GM21825 (cell line): ENCODE data around the gene AFMID.
"Not testable (repeated sequence)": the region's sequence is repeated elsewhere in the genome, so short reads cannot be mapped to it uniquely, and the experiment has no call there.

Source experiments
- ATAC-seq: cut with Tn5 transposase; IDR thresholded peaks from one replicate; pipeline ENCODE4 v1.9.1; 2021; ENCODE audit warnings: mild to moderate bottlenecking, moderate library complexity; ENCODE audit not compliant: unreplicated experiment

AFMID gene

DNA sequence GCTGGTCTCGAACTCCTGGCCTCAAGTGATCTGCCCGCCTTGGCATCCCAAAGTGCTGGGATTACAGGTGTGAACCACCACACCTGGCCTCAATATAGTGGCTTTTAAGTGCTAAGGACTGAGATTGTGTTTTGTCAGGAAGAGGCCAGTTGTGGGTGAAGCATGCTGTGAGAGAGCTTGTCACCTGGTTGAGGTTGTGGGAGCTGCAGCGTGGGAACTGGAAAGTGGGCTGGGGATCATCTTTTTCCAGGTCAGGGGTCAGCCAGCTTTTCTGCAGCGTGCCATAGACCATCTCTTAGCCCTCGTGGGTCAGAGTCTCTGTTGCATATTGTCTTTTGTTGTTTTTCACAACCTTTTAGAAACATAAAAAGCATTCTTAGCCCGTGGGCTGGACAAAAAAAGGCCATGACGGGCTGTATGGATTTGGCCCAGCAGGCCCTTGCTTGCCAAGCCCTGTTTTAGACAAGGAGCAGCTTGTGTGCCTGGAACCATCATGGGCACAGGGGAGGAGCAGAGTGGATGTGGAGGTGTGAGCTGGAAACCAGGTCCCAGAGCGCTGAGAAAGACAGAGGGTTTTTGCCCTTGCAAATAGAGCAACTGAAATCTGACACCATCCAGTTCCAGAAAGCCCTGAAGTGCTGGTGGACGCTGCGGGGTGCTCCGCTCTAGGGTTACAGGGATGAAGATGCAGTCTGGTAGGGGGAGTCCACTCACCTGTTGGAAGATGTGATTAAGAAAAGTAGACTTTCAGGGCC lies 32.4 kb downstream of the AFMID start:
- no peak for ATAC-seq

DNA sequence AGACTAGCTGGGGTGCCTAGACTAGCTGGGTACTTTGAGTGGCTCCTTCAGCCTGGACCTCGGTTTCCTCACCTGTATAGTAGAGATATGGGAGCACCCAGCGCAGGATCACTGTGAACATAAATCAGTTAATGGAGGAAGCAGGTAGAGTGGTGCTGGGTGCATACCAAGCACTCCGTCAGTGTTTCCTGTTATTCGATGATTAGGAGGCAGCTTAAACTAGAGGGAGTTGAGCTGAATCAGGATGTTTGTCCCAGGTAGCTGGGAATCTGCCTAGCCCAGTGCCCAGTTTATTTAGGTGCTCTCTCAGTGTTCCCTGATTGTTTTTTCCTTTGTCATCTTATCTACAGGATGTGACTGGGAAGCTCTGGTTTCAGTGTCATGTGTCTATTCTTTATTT lies 35.9 kb downstream of the AFMID start:
- ATAC-seq, result no peak

DNA sequence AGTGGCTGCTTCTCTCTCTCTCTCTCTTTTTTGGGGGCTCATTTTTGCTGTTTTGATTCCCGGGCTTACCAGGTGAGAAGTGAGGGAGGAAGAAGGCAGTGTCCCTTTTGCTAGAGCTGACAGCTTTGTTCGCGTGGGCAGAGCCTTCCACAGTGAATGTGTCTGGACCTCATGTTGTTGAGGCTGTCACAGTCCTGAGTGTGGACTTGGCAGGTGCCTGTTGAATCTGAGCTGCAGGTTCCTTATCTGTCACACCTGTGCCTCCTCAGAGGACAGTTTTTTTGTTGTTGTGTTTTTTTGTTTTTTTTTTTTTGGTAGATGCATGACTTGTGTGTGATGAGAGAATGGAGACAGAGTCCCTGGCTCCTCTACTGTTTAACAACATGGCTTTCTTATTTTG lies 36.6 kb downstream of the AFMID start:
- ATAC-seq, result no peak

DNA sequence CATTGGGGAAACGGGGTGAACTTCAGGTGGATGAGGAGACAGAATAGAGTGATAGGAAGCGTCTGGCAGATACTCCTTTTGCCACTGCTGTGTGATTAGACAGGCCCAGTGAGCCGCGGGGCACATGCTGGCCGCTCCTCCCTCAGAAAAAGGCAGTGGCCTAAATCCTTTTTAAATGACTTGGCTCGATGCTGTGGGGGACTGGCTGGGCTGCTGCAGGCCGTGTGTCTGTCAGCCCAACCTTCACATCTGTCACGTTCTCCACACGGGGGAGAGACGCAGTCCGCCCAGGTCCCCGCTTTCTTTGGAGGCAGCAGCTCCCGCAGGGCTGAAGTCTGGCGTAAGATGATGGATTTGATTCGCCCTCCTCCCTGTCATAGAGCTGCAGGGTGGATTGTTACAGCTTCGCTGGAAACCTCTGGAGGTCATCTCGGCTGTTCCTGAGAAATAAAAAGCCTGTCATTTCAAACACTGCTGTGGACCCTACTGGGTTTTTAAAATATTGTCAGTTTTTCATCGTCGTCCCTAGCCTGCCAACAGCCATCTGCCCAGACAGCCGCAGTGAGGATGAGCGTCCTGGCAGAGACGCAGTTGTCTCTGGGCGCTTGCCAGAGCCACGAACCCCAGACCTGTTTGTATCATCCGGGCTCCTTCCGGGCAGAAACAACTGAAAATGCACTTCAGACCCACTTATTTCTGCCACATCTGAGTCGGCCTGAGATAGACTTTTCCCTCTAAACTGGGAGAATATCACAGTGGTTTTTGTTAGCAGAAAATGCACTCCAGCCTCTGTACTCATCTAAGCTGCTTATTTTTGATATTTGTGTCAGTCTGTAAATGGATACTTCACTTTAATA lies 37.3 kb downstream of the AFMID start:
- no peak for ATAC-seq

DNA sequence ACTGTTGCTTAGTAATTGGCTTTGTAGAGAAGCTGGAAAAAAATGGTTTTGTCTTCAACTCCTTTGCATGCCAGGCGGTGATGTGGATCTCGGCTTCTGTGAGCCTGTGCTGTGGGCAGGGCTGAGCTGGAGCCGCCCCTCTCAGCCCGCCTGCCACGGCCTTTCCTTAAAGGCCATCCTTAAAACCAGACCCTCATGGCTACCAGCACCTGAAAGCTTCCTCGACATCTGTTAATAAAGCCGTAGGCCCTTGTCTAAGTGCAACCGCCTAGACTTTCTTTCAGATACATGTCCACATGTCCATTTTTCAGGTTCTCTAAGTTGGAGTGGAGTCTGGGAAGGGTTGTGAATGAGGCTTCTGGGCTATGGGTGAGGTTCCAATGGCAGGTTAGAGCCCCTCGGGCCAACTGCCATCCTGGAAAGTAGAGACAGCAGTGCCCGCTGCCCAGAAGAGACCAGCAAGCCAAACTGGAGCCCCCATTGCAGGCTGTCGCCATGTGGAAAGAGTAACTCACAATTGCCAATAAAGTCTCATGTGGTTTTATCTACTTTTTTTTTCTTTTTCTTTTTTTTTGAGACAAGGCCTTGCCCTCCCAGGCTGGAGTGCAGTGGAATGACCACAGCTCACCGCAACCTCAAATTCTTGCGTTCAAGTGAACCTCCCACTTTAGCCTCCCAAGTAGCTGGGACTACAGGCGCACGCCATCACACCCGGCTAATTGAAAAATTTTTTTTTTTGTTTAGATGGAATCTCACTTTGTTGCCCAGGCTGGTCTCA lies 38.1 kb downstream of the AFMID start:
- no peak for ATAC-seq

DNA sequence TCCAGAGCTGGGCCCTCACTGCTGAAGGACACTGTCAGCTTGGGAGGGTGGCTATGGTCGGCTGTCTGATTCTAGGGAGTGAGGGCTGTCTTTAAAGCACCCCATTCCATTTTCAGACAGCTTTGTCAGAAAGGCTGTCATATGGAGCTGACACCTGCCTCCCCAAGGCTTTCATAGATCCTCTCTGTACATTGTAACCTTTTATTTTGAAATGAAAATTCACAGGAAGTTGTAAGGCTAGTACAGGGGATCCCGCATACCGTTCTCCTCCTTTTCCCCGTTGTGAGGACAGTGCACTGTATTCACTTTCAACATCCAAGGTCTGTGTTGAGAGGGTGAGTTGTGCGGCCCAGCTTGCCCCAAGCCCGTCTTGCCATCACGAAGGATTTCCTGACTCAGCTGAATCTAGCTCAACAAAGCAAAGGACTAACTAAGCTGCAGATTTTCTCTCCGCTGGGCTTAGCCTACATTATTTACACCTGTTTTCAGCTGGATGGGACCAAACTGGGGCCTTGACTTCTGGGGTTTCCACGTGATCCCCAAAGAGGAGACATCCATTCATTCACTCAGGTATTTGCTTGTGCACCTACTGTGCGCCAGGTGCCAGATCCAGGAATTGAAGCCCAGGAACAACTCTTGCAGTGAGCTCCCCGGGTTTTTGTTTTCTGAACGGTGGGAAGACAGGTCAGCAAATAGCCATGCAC lies 39.0 kb downstream of the AFMID start:
- ATAC-seq, result no peak

DNA sequence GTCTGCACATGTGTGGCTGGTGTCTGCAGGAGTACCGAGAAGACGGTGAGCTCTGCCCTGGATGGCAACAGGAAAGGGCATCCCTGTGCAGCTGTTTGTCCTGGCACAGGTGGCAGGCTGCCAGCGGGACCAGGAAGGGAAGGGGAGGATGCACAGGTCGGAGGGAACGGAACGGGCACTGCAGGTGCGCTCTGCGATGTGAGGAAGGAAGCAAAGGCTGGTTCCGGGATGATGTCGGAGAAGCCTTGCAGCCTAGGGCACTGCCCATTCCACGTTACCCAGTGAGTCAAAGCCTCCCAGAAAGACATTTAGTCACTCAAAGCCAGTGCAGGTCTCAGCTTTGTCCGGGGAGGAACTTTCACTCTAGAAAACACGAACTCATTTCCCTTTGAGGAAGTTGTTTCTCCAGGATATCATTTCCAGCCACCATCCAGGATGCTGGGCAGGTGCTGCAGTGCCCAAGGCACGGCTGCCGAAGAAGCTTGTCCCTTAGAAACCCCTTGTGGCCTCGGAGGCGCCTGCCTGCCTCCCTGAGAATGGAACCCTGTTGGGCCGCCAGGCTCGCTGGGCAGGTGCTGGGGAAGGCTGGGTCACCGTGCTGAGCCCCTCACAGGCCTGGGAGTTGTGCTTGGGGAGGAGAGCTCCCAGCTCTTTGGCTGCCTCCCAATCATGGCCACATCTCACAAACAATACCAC lies 39.7 kb downstream of the AFMID start:
- ATAC-seq, result no peak

DNA sequence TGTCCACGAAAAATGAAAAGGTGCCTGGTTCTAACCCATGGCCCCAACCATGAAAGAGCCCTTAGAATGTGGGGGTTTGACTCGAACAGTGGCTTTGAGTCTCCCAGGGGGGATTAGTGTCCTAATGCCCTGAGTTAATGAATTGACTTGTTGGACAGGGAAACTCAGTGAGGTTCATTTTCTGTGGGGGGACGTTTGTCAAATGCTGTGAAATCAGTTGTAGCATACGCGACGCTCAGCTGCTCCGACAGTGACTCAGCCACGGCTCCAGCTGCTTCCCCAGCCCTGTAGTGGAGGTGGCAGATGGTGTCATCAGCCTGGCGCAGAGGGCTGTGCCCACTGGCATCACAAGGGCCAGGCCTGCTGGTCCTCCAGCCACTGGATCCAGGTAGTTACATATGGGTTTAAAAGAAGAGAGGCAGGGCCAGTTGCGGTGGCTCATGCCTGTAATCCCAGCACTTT lies 40.3 kb downstream of the AFMID start:
- ATAC-seq, result no peak

DNA sequence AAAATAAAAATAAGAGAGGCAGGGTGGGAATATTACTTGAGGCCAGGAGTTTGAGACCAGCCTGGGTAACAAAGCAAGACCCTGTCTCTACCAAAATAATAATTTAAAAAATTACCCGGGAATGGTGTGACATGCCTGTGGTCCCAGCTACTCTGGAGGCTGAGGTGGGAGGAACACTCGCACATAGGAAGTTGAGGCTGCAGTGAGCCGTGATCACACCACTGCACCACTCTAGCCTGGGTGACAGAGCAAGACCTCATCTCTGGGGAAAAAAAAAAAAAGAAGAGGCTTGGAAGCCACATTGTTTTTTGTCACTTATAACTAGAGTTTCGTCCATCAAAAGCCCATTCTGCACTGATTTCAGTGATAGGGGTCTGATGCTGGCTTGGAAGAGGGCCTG lies 41.0 kb downstream of the AFMID start:
- no peak for ATAC-seq

DNA sequence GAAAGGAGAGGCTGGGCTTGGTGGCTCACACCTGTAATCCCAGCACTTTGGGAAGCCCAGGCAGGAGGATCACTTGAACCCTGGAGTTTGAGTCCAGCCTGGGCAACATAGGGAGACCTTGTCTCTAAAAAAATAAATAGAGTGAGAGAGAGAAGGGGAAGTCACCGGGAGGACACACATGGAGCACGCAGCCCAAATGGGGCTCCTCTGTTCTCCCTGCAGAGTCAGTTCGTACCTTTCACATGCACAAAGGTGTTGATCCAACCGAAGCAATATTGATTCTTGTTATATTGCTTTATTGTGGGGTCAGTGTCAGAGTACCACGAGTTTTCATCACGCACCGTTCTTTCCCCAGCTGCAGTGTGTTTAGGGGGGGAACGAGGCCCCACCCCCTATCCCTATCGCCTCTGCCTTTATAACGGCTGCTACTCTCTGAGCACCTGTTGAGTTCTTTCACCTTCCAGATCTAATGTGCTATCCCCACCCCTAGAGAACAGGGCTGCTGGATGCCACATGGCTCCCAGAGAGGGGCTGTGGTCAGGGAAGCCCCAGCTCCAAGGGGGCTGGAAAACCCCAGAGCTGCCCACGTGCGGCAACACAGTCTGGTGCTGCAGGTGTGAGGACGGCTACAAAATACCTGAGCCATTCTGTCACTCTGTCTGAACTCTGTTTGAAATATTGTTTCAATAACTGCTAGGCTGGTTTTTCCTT lies 43.2 kb downstream of the AFMID start:
- ATAC-seq, result no peak

DNA sequence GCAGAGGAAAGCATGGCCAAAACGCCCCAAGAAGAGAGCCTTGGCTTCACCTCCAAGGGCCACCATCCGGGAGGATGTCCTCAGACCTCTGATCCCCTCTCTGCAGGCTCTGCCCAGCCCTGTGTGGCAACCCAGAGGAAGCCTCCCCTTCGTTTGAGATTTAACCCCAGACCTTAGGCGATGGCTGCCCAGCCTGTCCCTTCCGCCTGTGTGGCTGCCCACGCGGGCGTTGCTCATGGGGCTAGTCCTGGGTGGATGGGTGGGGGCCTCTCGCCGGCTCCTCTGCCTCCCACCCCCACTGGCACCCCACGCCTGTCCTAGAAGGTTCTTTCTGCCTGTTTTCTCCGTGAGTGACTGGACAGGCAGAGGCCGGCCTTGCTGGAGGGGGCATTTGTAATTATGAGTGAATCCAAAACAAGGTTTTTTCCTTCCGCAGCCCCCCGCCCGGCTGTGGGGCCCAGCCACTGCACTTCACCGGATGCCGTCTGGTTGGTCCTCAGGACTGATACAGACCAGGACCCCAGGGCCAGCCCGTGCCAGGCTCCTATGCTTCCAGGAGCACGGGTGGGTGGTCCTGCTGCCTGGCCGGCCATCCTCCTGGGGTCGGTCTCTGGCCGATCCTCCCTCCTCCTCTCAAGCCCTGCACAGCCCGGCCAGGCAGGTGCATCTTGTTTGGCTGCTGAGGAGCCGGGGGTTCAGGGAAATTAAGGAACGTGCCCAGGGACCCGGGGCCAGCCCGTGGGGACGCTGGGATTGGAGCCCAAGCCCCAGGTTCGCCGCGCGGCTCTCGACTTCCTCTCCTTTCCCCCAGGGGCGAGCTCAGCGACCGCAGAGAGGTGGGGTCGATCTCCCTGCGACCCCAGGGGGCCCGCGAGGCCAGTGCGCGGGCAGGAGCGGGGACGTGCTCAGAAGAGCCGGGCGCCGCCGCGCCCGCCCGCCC lies 44.1 kb downstream of the AFMID start, which contains the start of gene TMEM235:
Gene TMEM235 (plus strand): TSS at position 636 of the 940 bp plus-strand sequence. CDS start 393 bp downstream, outside the sequence.
- ATAC-seq, result no peak

DNA sequence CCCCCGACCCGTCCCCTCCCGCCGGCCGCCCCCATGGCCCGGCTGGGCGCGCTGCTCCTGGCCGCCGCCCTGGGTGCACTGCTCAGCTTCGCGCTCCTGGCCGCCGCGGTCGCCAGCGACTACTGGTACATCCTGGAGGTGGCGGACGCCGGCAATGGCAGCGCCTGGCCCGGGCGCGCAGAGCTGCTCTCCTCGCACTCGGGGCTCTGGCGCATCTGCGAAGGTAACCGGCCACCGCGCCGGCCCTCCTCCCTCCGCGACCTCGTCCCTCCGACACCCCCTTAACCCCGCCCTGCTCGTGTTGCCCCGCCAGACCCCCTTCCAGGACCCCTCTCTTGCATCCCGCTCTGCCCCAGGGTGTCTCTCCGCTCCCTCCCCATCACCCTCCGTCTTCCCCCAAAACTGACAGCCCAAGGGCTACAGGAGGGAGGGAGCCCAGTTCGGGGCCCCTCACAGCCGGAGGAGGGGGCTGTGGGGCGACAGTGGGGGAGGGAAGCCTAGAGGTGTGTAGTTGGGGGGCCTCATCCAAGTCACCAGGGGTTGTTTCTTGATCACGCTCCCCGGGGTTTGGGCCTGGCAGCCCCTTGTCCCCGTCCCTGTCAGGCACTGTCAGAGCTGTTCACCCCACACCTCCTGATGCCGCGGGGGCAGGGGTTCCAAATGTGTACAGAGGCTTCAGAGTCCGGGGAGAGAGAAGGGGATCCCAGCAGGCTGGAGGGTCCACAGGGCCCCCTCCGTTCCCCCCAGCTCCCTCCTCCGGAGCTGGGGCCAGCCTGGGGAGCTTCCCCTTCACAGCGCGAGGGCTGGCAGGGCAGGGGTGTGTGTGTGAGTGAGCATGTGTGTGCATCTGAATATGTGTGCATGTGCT lies 45.1 kb downstream of the AFMID start:
- no peak for ATAC-seq

DNA sequence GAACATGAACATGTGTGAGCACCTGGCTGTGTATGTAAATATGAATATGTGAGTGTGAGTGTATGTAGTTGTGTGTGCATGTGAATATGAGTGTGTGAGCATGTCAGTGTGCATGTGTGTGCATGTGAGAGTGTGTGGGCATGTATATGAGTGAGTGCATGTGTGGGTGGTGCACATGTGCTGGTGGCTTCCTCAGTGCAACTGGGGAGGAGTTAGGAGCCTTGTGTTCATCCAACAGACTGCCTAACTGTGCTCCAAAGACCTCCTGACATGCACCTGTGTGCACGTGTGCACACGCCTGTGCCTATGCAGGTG lies 45.7 kb downstream of the AFMID start:
- ATAC-seq, result no peak

DNA sequence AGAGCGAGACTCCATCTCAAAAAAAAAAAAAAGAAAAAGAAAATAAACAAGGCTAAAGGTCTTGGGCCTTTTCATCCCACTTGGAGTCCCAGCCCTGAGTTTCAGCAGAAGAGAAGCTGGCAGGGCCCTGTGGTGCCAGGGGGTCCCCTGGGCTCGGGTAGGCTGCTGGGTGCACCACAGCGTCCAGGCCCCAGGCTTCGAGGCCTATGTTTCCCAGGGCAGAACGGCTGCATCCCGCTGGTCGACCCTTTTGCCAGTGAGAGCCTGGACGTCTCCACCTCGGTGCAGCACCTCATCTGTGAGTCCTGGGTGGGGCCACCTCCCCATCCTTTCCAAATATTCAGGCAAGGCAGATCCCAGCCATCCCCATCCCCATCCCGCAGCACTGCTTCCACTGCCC lies 46.5 kb downstream of the AFMID start:
- ATAC-seq, result no peak

DNA sequence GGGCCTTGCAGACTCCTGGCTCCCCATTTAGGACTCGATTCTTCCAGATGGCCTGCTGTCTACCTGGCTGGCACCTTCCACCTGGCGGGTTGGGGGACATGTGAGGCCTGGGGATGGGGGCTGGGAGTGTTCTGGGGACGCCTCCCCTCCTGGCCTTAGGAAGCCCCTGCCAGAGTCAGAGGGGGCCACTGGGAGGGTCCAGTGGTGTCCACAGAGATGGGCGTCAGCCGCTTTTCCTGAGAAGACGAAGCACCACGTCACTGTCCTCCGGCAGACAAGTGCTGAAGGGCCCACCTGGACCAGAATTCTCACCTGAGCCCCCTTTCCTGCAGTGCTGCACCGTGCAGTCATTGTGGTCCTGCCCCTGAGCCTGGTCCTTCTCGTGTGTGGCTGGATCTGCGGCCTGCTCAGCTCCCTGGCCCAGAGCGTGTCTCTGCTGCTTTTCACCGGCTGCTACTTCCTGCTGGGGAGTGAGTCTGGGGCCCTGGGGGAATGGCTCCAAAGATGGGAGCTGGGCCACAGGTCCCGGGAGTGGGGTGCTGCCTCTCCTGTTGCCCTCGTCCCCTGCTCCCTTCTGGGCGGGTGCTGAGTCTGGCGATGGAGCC lies 47.2 kb downstream of the AFMID start:
- ATAC-seq, result no peak

DNA sequence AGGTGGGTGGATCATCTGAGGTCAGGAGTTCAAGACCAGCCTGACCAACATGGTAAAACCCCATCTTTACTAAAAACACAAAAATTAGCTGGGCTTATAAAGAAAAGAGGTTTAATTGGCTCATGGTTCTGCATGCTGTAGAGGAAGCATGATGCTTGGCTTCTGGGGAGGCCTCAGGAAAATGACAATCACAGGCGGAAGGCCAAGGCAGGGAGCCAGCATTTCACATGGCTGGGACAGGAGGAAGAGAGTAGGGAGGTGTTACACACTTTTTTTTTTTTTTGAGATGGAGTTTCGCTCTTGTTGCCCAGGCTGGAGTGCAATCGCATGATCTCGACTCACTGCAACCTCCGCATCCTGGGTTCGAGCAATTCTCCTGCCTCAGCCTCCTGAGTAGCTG lies 47.9 kb downstream of the AFMID start:
- not testable (repeated sequence) for ATAC-seq

DNA sequence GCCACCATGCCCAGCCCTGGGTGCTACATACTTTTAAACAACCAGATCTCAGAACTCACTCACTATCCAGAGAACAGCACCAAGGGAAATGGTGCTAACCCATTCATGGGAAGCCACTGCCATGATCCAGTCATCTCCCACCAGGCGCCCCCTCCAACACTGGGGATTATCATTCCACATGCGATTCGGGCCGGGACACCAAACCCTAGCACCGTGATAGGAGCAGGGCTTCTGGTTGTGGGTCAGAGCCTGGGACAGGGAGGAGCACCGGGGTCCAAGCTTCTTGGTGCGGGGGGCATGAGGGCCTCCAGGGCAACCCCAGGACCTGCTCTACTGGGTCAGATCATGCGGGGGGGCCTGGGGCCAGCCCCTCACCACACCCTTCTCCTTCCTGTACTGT lies 48.7 kb downstream of the AFMID start:
- no peak for ATAC-seq
